GM18861 (cell line): Measurements from ENCODE around the gene PKP1.

ENCODE experiments used
- ATAC-seq: cut with Tn5 transposase; IDR thresholded peaks from one replicate; pipeline ENCODE4 v1.9.1; 2021; ENCODE audit not compliant: unreplicated experiment

The PKP1 gene

GRCh38 chr1:201349092-201349491 is 65.8 kb downstream of the PKP1 start:
- no peak for ATAC-seq

- ATAC-seq: no peak
Observed at GRCh38 chr1:201350361-201350725, 67.0 kb downstream of the PKP1 start.

- no peak for ATAC-seq
Observed at GRCh38 chr1:201350884-201351283, 67.6 kb downstream of the PKP1 start.

DNA sequence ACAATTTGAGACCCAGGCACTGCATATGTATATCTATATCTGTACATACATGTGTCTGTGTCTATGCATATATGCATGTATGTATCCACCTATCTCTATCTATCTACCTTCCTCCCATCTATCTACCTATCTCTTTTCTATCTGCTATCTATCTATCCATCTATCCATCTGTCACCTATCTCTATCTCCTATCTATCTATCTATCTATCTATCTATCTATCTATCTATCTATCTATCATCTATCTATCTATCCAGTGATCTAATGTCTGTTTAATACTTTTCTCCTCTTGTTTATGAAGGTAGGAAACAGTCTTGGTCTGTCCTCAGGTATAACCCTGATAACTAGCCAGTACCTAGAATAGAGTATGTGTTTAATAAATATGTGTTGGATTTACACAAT is 68.3 kb downstream of the PKP1 start:
- ATAC-seq: no peak

DNA sequence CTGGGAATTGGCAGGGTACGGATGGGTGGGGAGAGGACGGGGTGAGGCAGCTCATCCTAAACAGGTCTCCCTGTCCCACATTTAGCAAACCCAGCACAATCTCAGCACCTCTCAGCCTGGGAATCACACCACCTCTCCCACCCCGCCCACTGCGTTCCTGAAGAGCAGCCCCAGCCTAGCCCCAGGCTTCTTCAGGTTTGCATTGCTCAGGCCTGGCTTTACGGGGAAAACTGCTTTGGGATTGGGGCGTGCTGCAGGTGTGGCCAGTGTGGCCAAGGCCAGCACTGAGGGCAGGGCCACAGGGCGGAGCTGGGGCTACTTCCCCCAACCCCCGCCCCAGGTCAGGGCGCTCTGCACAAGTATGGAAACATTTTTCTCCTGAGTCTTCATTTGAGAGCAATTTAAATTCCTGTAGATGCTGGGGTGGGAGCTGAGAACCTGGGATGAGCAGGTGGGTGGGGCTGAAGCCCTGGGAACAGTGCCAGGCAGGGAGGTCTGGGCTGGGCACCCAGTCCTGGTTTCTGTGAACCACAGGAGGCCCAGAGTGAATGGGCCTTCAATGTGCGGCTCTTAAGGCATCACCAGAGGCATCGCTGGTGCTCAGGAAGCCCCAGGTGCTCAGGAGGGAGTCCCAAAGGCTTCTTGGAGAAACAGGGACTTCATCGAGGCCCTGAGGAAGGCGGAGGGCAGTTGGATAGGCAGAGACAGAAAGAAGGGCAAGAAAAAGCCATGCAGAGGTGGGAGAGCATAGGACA is 70.1 kb downstream of the PKP1 start:
- ATAC-seq: no peak

DNA sequence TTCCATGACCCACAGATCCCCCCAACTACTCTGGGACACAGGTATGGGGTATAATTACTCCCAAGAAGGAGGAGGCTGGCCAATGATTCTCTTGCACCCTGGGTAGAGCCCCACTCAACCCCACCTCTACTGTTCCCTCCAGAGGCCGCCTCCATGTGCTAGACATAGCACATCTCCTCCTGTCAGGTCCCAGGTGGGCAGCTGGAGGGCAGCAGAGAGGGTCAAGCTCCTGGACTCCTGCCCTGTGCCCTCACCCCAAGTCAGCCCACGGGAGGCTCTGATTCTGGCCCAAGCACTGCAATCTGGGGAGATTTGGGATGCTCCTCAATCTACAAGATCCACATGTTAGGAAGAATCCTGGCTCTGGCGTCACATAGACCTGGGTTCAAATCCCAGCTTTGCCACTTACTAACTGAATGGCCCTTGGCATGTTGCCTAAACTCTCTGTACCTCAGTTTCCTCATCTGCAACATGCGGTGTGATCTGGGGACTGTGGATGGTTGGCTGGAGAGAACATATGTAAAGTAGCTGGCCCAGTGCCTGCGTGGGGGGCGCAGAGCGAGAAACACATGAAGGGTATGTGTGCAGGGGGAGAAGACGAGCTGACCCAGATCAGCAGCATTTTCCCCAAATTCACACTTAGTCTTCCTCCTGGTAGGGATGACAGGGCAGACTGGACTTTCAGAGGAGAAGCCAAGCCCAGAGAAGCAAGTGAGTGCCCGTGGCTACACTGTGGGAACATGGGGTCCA is 71.0 kb downstream of the PKP1 start:
- ATAC-seq: no peak

- no peak for ATAC-seq
Observed at GRCh38 chr1:201354901-201355295, 71.6 kb downstream of the PKP1 start.

GRCh38 chr1:201355471-201355870 is 72.2 kb downstream of the PKP1 start:
- ATAC-seq: no peak

GRCh38 chr1:201356236-201356635 is 72.9 kb downstream of the PKP1 start:
- ATAC-seq: no peak

- ATAC-seq: no peak
Observed at GRCh38 chr1:201356701-201357100, 73.4 kb downstream of the PKP1 start.

DNA sequence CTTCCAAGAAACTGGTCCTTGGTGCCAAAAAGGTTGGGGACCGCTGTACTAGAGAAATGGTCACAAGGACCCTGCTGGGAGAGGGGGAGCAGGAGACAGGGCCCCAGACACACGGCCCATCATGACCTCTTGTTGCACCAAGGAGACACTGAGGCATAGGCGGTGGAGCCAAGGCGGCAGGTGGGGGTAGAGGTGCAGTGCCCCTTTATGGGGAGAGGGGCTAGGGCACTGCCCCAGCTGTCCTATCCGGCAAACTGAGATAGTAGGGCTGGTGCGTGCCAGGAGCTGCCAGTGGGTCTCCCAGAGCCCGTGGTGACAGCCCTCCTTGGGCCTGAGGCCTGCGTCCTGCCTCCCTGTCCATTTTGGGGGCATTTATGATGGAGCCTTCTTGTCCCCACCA is 73.9 kb downstream of the PKP1 start:
- no peak for ATAC-seq

DNA sequence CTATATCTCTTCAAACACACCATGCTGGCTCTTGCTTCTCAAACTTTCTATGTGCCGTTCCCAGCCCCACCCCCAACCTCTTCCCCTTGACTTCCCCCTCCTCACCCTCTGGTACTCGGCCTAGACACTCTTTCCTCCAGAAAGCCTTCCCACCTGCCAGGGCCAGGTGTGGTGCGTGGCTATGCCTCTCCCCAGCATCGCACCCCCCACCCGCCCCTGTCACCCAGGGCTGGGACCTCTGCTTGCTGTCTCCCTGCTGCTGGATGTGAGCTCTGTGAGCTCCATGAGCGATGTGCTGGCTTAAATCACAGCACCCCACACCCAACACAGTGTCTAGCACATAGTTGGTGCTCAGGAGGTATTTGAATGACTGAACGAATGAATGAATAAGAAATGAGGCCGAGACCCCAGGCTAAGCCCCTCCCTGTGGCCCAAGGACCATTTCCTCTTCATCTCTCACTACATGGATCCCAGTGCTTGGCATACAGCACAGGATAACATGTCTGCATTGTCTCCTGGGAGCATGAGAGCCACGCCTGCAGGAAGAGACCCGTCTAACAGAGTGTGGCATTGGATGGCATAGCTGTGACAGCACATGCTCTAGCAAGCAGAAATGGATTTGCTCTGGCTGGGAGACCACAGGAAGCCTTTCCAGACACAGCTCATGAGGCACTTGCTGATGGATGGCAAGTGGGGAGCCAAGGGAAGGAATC is 74.5 kb downstream of the PKP1 start:
- ATAC-seq: no peak

DNA sequence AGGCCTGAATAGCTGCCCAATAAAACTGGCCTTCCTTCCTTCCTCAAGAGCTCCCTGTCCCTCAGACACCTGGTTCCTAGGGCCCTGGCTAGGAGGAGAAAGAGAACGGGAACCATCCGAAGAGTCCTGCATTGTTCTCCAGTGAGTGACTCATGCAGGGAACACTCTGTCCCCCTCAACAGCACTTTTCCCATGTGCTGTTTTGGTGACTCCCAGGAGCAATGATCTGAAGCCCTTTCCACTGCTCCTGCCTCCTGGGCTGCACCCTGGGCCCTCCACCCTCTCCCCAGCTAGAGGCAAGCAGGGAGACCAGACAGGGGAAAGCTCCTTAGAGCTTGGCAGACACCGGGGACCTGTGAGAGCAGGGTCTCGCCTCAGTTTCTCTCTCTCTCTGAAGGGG is 75.3 kb downstream of the PKP1 start:
- ATAC-seq: no peak

GRCh38 chr1:201359031-201359872 is 75.9 kb downstream of the PKP1 start:
- no peak for ATAC-seq

DNA sequence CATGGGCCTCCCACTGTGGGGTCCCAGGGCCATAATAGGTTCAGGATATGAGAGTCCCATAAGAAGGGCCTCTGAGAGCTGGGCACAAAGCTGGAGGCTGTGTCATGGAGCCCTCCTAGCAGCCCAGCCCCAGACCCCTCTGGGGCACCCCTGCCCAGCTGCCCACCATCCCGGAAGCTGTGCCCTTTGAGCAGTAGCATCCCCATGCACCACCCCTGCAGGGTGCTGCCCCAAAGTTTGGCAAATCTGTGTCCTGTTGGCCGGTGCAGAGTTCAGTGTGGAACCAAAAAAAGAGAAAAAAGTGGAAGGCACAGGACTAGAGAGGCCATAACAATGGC is 76.5 kb downstream of the PKP1 start:
- ATAC-seq: no peak

DNA sequence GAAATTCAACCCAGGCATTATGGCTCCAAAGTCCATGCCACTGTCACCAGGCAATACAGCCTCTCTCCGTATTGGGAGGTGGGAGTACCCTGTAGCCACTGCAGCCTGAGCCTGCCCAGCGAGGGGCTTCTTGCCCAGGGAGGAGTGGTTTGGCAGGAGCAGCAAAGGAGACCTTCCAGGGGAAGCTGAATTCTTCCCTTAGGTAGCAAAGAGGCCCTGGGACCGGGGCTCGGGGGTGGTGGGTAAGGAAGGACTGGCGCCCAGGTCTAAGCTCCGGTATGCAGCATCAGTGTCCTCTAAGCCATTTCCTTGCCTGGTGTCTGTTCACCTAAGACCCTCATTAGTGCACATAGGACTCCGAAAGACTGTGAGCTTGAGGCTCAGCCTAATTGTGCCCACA is 77.2 kb downstream of the PKP1 start:
- no peak for ATAC-seq

DNA sequence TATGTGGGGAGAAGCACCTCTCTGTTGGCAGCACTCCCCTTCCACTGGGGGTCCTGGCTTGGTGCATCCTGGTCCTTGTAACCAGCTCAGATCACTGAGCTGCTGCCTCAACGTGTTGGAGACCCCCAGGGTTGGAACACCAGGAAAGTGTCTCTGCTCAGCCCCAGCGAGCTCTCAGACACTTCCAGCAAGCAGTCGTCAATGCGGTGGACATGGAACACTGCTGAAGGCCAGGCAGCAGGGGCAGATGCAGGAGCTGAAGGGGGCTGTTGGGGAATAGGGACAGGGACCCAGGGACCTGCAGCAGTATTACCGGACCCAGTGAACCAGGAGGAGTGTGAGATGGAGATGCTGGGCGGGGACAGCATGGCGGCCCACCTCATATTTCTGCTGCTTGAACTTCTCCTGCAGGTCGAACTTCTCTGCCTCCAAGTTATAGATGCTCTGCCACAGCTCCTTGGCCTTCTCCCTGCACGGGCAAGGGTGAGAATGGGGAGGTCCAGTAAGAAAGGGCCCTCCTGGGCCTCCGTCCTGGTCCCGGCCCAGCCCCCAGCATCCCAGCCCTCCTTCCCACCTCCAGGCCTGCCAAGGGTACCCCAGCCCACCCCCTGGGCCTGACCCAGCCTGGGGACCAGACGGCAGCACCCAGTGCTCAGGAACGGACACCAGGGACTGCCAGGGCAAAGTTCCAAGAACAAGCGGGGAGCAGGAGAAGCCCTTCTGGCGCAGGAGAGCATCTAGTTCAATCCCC is 77.8 kb downstream of the PKP1 start:
- ATAC-seq: no peak

DNA sequence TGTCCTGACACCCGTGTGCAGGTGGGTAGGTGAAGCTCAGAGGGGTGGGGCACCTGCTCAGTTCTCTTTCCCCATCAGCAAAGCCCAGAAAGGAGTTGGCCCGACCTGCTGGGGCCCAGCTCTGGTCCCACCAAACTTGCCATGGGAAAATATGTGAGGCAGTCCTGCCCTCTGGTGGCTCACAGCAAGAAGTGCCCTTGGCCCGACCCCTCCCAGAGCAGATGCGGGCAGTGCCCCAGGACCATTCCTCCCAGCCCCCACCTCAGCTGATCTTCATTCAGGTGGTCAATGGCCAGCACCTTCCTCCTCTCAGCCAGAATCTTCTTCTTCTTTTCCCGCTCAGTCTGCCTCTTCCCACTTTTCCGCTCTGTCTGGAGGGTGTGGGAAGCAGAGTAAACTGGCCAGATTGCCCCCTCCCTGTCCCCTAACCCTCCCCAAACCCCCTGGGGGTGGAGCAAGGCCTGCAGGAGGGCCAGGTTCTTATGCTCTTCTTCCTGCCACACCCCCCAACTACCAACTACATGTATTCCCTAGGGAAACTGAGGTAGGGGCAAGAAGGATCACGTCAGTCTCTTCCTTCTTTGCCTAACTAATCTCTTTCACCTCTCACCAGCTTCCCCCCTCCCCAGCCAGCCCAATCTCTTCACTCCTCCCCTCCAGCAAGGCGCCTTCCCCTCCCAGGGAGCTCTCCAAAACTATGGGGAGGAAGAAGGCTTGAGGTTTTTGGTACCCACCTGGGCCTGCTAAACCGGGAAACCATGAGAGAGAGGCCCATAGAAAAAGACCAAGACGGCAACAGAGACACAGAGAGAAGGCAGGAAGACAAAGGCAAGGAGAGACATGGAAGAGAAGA is 78.6 kb downstream of the PKP1 start:
- ATAC-seq: no peak

- no peak for ATAC-seq
Observed at GRCh38 chr1:201362906-201363305, 79.6 kb downstream of the PKP1 start.

DNA sequence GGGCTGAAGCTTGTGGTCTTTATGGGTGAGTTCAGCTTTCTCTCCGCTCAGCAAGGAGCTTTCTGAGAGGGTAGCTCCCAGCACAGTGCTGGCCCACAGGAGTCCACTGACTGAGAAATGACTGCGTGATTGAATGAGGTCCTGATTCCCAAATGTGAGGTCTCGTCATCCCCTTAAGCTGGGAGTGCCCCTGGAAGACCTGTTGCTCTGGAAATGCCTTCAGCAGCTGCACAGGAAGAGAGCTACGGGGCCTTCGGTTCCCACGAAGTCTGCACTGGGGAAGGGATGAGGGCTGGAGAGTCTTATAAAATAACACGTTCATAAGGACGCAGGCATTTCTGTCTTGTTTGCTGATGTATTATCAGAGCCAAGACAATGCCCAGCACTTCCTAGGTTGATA is 80.2 kb downstream of the PKP1 start:
- ATAC-seq: no peak
